Activated T-cell treated with anti-CD3 and anti-CD28 coated beads for 24 hours (primary cell): Measurements from ENCODE around the gene POLR2L.

ENCODE experiments used
- DNase-seq: peaks from one replicate; pipeline ENCODE4 v3.0.0-alpha.2; 2020; ENCODE audit warnings: low read depth

POLR2L gene

GRCh38 chr11:838441-839279 lies 3.7 kb downstream of the POLR2L start:
- no peak for DNase-seq

- DNase-seq, result no peak
Measured at GRCh38 chr11:837990-838307, 4.4 kb downstream of the POLR2L start.

- no peak for DNase-seq
Measured at GRCh38 chr11:837189-837989, 4.9 kb downstream of the POLR2L start.

- DNase-seq, result no peak
Measured at GRCh38 chr11:836700-837099, 5.6 kb downstream of the POLR2L start.

GRCh38 chr11:836274-836673 lies 6.1 kb downstream of the POLR2L start:
- no peak for DNase-seq

GRCh38 chr11:834371-835316 lies 7.7 kb downstream of the POLR2L start:
- no peak for DNase-seq

GRCh38 chr11:833849-834311 lies 8.4 kb downstream of the POLR2L start:
- no peak for DNase-seq

- no peak for DNase-seq
Measured at GRCh38 chr11:833114-833791, 9.1 kb downstream of the POLR2L start.

GRCh38 chr11:832529-833113 lies 9.7 kb downstream of the POLR2L start, which contains the start of gene CD151:
Gene CD151 (plus strand): TSS chr11:832952. CDS start chr11:836070, 3,118 bp downstream.
- no peak for DNase-seq

GRCh38 chr11:831961-832528 lies 10.3 kb downstream of the POLR2L start:
- DNase-seq, result no peak

- no peak for DNase-seq
Measured at GRCh38 chr11:831118-831864, 11.0 kb downstream of the POLR2L start.

GRCh38 chr11:830295-831117 lies 11.8 kb downstream of the POLR2L start:
- no peak for DNase-seq

GRCh38 chr11:829847-830294 lies 12.5 kb downstream of the POLR2L start:
- no peak for DNase-seq

- no peak for DNase-seq
Measured at GRCh38 chr11:829176-829846, 13.0 kb downstream of the POLR2L start.

- no peak for DNase-seq
Measured at GRCh38 chr11:828506-829175, 13.7 kb downstream of the POLR2L start.

GRCh38 chr11:827897-828192 lies 14.5 kb downstream of the POLR2L start, which contains the start of gene CRACR2B:
Gene CRACR2B (plus strand): TSS chr11:827919. CDS start chr11:828608, 689 bp downstream.
- no peak for DNase-seq

GRCh38 chr11:827146-827896 lies 15.0 kb downstream of the POLR2L start:
- no peak for DNase-seq
